PFSK-1 (cell line): Measurements from ENCODE around the gene PRR3.

Experiments used
- FOXP2 ChIP-seq: optimal IDR thresholded peaks from 2 replicates; pipeline ENCODE3; 2011; ENCODE audit warnings: borderline replicate concordance, control low read depth, inconsistent platforms; ENCODE audit not compliant: insufficient read depth; ENCODE audit errors: extremely low read length, extremely low read depth
- POLR2AphosphoS5 ChIP-seq: IDR thresholded peaks from 2 replicates; pipeline ENCODE4 v1.6.1; 2012; ENCODE audit warnings: low read depth, mild to moderate bottlenecking, control low read depth, low read length, moderate library complexity
- SIN3A ChIP-seq: IDR thresholded peaks from 2 replicates; pipeline ENCODE4 v1.6.1; 2012; ENCODE audit warnings: mild to moderate bottlenecking, low read length, moderate library complexity, borderline replicate concordance; ENCODE audit not compliant: insufficient read depth
- TAF1 ChIP-seq: IDR thresholded peaks from 2 replicates; pipeline ENCODE4 v1.6.1; 2012; ENCODE audit warnings: low read length, control low read depth, borderline replicate concordance; ENCODE audit not compliant: insufficient read depth
- TF ChIP-seq, protein P1 (sequence below), 2 experiments: IDR thresholded peaks; 2 replicates each; pipeline versions ENCODE4 v1.6.1 to v1.8.0; 2011 to 2012; ENCODE audit warnings: low read depth in 2 of 2, low read length in 2 of 2, control low read depth in 1 of 2, inconsistent platforms in 1 of 2, mild to moderate bottlenecking in 1 of 2, moderate library complexity in 1 of 2; ENCODE audit not compliant: insufficient read depth in 1 of 2

Gene PRR3

DNA sequence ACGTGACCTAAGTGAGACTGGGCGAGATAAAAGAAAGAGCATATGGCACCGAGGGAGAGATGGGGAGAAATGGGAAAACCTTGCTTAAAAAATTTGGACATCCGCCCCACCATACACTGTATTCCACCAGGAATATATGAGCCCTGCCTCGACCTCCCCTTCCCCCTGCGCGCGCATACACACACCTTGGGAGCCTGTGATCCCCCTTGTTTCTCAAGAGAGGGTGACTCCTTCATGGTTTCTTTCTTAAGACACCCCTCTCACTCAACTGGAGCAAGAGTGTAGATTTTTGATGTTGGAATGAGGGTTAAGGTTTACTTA, 14.6 kb downstream of the PRR3 start:
- no peak for TF ChIP-seq POLR2AphosphoS5
- TF ChIP-seq TAF1, result no peak
- no peak for TF ChIP-seq SIN3A
- TF ChIP-seq FOXP2, result no peak
- TF ChIP-seq, protein P1, sequence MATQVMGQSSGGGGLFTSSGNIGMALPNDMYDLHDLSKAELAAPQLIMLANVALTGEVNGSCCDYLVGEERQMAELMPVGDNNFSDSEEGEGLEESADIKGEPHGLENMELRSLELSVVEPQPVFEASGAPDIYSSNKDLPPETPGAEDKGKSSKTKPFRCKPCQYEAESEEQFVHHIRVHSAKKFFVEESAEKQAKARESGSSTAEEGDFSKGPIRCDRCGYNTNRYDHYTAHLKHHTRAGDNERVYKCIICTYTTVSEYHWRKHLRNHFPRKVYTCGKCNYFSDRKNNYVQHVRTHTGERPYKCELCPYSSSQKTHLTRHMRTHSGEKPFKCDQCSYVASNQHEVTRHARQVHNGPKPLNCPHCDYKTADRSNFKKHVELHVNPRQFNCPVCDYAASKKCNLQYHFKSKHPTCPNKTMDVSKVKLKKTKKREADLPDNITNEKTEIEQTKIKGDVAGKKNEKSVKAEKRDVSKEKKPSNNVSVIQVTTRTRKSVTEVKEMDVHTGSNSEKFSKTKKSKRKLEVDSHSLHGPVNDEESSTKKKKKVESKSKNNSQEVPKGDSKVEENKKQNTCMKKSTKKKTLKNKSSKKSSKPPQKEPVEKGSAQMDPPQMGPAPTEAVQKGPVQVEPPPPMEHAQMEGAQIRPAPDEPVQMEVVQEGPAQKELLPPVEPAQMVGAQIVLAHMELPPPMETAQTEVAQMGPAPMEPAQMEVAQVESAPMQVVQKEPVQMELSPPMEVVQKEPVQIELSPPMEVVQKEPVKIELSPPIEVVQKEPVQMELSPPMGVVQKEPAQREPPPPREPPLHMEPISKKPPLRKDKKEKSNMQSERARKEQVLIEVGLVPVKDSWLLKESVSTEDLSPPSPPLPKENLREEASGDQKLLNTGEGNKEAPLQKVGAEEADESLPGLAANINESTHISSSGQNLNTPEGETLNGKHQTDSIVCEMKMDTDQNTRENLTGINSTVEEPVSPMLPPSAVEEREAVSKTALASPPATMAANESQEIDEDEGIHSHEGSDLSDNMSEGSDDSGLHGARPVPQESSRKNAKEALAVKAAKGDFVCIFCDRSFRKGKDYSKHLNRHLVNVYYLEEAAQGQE (IDR thresholded peaks at IDR 0.05; ENCODE audit: insufficient read depth in 1 of 2, low read depth in 2 of 2, low read length in 2 of 2), result no peak

DNA sequence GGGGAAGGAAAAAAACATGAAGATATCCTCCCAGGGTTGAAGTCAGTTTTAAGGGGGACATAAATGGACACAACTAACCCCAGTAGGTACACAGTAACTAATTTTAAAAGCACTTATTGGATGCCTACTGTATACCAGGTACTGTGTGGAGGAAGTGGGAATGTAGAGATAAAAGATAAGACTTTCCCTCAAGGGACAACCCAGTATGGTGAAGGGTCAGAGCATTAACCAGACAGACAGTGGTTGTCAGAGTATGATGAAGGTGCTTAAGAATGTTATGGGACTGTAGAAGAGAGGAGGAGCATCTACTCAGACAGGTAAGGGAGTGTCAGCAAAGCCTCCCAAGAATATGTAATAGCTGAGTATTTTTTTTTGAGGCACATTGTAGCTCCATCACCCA, 15.1 kb downstream of the PRR3 start:
- TF ChIP-seq FOXP2 (no peak), POLR2AphosphoS5 (no peak), TAF1 (no peak), SIN3A (no peak)
- TF ChIP-seq, protein P1 (IDR thresholded peaks at IDR 0.05; ENCODE audit: insufficient read depth in 1 of 2, low read depth in 2 of 2, low read length in 2 of 2), result no peak

GRCh38 chr6:30573113-30573512, 16.0 kb downstream of the PRR3 start:
- TF ChIP-seq, protein P1 (IDR thresholded peaks at IDR 0.05; ENCODE audit: insufficient read depth in 1 of 2, low read depth in 2 of 2, low read length in 2 of 2), result no peak
- TF ChIP-seq SIN3A (no peak), TAF1 (no peak), FOXP2 (no peak), POLR2AphosphoS5 (no peak)

DNA sequence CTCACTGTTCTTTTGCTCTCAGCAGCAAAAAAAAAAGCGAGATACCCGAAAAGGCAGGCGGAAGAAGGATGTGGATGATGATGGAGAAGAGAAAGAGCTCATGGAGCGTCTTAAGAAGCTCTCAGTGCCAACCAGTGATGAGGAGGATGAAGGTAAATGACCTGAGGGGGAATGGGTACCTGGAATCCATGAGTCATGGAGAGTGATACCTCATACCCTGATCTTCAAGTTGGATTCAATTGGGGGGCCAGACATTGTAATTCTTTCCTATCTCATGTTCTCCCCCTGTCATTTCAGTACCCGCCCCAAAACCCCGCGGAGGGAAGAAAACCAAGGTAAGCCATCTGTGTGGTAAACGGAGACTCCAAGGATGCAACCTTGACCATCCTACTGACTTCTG, 21.0 kb downstream of the PRR3 start:
- no peak for TF ChIP-seq SIN3A
- no peak for TF ChIP-seq POLR2AphosphoS5
- no peak for TF ChIP-seq FOXP2
- TF ChIP-seq, protein P1 (IDR thresholded peaks at IDR 0.05; ENCODE audit: insufficient read depth in 1 of 2, low read depth in 2 of 2, low read length in 2 of 2), result no peak
- TF ChIP-seq TAF1, result no peak

DNA sequence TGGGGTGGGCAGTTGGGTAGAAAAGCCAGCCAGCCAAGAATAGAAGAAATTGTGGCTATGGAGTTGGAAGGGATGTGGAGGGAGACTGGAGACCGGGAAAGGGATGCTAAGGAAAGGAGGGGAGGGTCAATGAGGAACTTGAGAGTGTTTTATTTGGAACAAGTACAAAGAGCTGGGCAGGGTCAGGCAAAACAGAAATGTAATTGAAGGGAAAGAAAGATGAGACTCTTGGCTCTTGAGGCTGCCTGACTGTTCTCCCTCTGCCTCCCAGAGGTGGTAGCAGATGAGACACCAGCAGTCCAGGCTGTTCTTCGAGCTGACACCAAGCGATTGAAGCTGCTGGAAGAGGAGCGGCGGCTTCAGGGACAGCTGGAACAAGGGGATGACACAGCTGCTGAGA, 26.8 kb downstream of the PRR3 start:
- no peak for TF ChIP-seq SIN3A
- no peak for TF ChIP-seq FOXP2
- TF ChIP-seq, protein P1 (IDR thresholded peaks at IDR 0.05; ENCODE audit: insufficient read depth in 1 of 2, low read depth in 2 of 2, low read length in 2 of 2), result no peak
- TF ChIP-seq POLR2AphosphoS5, result no peak
- TF ChIP-seq TAF1, result no peak
